AG10803 (cell line): Measurements from ENCODE around the gene ITPR2.

Experiments
- DNase-seq: peaks from one replicate; pipeline ENCODE4 v3.0.0; 2010; ENCODE audit warnings: low read depth
- H3K4me3 ChIP-seq: 2 replicates; pipeline ENCODE4 v1.5.1; 2011; ENCODE audit warnings: mild to moderate bottlenecking, low read length, control low read depth
- CTCF ChIP-seq: conservative IDR thresholded peaks from 2 replicates; pipeline ENCODE4 v1.5.1; 2011; ENCODE audit warnings: mild to moderate bottlenecking, low read length, control low read depth, inconsistent platforms

The ITPR2 gene

GRCh38 chr12:26566186-26566585 is 266.8 kb downstream of the ITPR2 start:
- no peak for TF ChIP-seq CTCF
- H3K4me3 ChIP-seq: no peak overlapping the region
- DNase-seq: no peak

- TF ChIP-seq CTCF: no peak
- no peak overlapping the region for H3K4me3 ChIP-seq
- no peak for DNase-seq
Observed at GRCh38 chr12:26564391-26564790, 268.6 kb downstream of the ITPR2 start.

- TF ChIP-seq CTCF: no peak
- DNase-seq: no peak
- no peak overlapping the region for H3K4me3 ChIP-seq
Observed at GRCh38 chr12:26563552-26563951, 269.4 kb downstream of the ITPR2 start.

- no peak for TF ChIP-seq CTCF
- no peak overlapping the region for H3K4me3 ChIP-seq
Observed at GRCh38 chr12:26557326-26557725, 275.7 kb downstream of the ITPR2 start.

GRCh38 chr12:26556916-26557315 is 276.1 kb downstream of the ITPR2 start:
- DNase-seq: no peak
- TF ChIP-seq CTCF: no peak
- H3K4me3 ChIP-seq: no peak overlapping the region

More at GRCh38 chr12:26557326-26557725, 275.7 kb downstream of the ITPR2 start:
- DNase-seq: no peak

- TF ChIP-seq CTCF: no peak
- peak; percentile 4 for DNase-seq
- H3K4me3 ChIP-seq: no peak overlapping the region
Observed at GRCh38 chr12:26555139-26555538, 277.9 kb downstream of the ITPR2 start.

GRCh38 chr12:26554332-26554731 is 278.7 kb downstream of the ITPR2 start:
- no peak for DNase-seq
- no peak overlapping the region for H3K4me3 ChIP-seq
- TF ChIP-seq CTCF: no peak
